Epithelial cell of proximal tubule (primary cell): Measurements from ENCODE around the gene SLC44A1. TPM values are rescaled to one million over a fixed set of nuclear protein-coding genes. Genes with fewer than 3 reads are reported as not detected.

Experiments used
- DNase-seq: peaks from one replicate; pipeline ENCODE4 v3.0.0-alpha.2; 2011; ENCODE audit warnings: low read depth
- H3K4me3 ChIP-seq: 2 replicates; pipeline ENCODE4 v1.5.1; 2011; ENCODE audit warnings: low read depth, mild to moderate bottlenecking, low read length
- CTCF ChIP-seq: conservative IDR thresholded peaks from 2 replicates; pipeline ENCODE4 v1.5.1; 2012; ENCODE audit warnings: low read depth, mild to moderate bottlenecking, low read length
- total RNA-seq: library from RNA; depleted of rRNA; stranded (reverse); fragments of >200 nt; gene quantifications from 2 replicates; pipeline ENCODE4 v1.2.3, GENCODE V29; 2015

The SLC44A1 gene
- total RNA-seq, 1 donor from 2014 or later, result 21.2 TPM

- H3K4me3 ChIP-seq, result no peak overlapping the region
- no peak for DNase-seq
- no peak for TF ChIP-seq CTCF
These were observed 85.2 kb downstream of the SLC44A1 start for GRCh38 chr9:105329719-105330062.

GRCh38 chr9:105330201-105330600 lies 85.8 kb downstream of the SLC44A1 start:
- DNase-seq, result no peak
- H3K4me3 ChIP-seq, result no peak overlapping the region
- TF ChIP-seq CTCF, result no peak

GRCh38 chr9:105330755-105331154 lies 86.3 kb downstream of the SLC44A1 start:
- no peak for DNase-seq
- no peak overlapping the region for H3K4me3 ChIP-seq
- no peak for TF ChIP-seq CTCF

- no peak for TF ChIP-seq CTCF
- DNase-seq, result no peak
- H3K4me3 ChIP-seq, result no peak overlapping the region
These were observed 86.7 kb downstream of the SLC44A1 start for GRCh38 chr9:105331160-105331559.

- H3K4me3 ChIP-seq, result no peak overlapping the region
- TF ChIP-seq CTCF, result no peak
These were observed 87.3 kb downstream of the SLC44A1 start for GRCh38 chr9:105331755-105332154.

GRCh38 chr9:105332471-105332870 lies 88.0 kb downstream of the SLC44A1 start:
- H3K4me3 ChIP-seq, result no peak overlapping the region
- no peak for DNase-seq
- TF ChIP-seq CTCF, result no peak

More at GRCh38 chr9:105331755-105332154, 87.3 kb downstream of the SLC44A1 start:
- no peak for DNase-seq

GRCh38 chr9:105333076-105333475 lies 88.6 kb downstream of the SLC44A1 start:
- no peak for DNase-seq
- no peak overlapping the region for H3K4me3 ChIP-seq
- no peak for TF ChIP-seq CTCF
